Body of pancreas (tissue), 4 donors: ENCODE measurements around the gene MYBL2.

Source experiments
- POLR2A ChIP-seq, 3 donors: fragments of 450-650 bp; IDR thresholded peaks; one replicate each; pipeline ENCODE4 v1.6.1; 2016; ENCODE audit warnings: antibody characterized with exemption in 3 of 3, mild to moderate bottlenecking in 2 of 3
- TF ChIP-seq, protein P1 (sequence below), 7 experiments: fragments of 450-650 bp in 4 of 7; fragments of 200-600 bp in 3 of 7; sonication (generic) in 3 of 7; IDR thresholded peaks; one replicate each; pipeline ENCODE4 v1.5.1; 2016 to 2019; ENCODE audit warnings: antibody characterized with exemption in 7 of 7

DNA sequence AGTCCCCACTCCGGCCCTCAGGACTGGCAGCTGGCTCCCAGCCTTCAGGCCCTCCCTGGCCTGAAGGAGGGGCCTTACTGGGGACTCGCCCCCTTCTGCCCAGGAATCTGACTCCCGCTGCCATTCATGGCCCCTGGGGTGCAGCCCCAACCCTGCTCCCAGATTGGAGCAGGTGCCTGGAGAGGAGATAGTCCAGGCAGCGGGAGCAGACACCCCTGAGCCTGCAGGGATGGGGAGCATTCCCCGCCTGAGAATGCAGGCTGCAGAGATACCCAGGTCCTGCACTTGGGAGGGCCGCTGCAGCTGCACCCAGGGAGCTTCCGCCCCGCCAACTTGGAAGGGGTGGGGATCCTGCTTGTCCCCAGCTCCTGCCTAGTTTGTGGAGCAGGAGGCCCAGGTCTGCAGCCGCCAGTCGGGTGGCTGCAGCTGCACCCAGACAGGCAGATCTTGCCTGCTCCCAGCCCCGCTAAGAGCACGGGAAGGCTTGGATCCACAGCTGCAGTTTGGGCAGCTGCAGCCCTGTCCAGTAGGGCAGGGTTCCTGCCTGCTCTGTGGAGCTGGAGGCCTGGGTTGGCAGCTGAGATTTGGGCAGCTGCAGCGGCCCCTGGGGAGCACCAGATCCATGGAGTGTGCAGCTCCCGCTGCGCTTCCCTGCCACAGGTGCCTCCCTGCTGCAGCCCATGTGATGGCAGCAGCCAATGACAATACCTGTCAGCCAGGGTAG lies 54.7 kb downstream of the MYBL2 start:
- TF ChIP-seq, protein P1, sequence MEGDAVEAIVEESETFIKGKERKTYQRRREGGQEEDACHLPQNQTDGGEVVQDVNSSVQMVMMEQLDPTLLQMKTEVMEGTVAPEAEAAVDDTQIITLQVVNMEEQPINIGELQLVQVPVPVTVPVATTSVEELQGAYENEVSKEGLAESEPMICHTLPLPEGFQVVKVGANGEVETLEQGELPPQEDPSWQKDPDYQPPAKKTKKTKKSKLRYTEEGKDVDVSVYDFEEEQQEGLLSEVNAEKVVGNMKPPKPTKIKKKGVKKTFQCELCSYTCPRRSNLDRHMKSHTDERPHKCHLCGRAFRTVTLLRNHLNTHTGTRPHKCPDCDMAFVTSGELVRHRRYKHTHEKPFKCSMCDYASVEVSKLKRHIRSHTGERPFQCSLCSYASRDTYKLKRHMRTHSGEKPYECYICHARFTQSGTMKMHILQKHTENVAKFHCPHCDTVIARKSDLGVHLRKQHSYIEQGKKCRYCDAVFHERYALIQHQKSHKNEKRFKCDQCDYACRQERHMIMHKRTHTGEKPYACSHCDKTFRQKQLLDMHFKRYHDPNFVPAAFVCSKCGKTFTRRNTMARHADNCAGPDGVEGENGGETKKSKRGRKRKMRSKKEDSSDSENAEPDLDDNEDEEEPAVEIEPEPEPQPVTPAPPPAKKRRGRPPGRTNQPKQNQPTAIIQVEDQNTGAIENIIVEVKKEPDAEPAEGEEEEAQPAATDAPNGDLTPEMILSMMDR (IDR thresholded peaks at IDR 0.05) = no peak
- no peak for TF ChIP-seq POLR2A (IDR thresholded peaks at IDR 0.05)
